ENCODE measurements around the gene OSMR. TPM values are rescaled to one million over a fixed set of nuclear protein-coding genes. Genes with fewer than 3 reads are reported as not detected.

Gene OSMR
- total RNA-seq, 2 donors from 2014 or later = 1.3 to 4.4 TPM

DNA sequence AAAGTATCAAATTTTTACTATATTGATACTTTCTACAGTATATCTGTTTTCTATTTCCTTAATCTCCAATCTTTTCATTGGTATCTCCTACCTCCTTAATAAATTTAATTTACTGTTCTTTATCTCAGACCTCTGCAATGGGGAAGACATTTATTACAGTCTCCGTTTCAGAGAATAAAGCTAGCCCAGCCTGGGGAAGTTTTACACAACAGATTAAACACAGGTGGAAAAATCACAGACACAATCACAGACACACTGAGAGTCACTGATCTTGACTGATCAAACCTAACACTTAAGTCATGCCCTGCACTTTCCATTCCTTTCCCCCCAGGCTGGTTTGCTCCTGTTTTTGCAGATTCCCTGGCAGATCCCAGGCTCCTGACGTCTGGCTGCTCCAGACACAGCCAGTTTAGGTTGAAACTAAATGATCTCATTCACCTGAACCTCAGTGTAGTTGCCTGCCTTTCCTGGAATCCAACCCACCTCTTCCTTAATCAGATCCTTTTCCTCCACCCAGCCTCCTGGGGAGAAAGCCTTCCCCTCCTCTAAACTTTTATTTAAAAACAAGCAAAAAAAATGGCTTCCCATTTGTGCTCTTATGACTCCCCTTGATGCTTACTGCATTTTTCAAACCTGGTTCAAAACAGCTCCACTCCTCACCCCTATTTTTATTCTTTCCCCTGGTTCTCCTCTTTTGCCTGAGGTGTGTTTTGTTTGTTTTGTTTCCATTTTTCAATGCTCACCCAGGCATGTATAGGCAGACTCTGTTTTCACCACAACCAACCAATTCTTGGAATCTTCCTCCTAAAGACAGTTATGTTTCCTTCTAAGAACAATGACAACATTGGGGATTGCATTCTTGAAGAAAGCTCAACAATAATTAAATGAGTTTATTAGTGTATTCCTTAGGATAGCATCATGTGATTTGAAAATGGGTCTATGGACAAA, 29.5 kb upstream of the OSMR start:
- peaks cover 4% of the 10 kb centered on the region for H3K27me3 Mint-ChIP-seq (ENCODE audit: insufficient read depth)
- H3K36me3 Mint-ChIP-seq (ENCODE audit: low read depth) = no peaks in the 10 kb centered on the region
- Histone ChIP-seq H3K27me3 (ENCODE audit: control insufficient read depth, insufficient read depth, low read length, poor library complexity, severe bottlenecking) (peaks cover 5% of the 10 kb centered on the region), H3K4me3 (ENCODE audit: low read length) (no peak overlapping the region), H3K9me3 (ENCODE audit: control insufficient read depth, low read length) (no peaks in the 10 kb centered on the region), H3K27ac (ENCODE audit: low read depth, low read length) (no peak overlapping the region), H3K36me3 (ENCODE audit: control insufficient read depth, insufficient read depth, low read length) (no peaks in the 10 kb centered on the region), H3K9ac (ENCODE audit: extremely low read depth, low read length, poor library complexity, severe bottlenecking) (no peak overlapping the region), H3K4me1 (ENCODE audit: control insufficient read depth, insufficient read depth, low read length) (no peaks in the 10 kb centered on the region)
- peak; percentile 50 for DNase-seq
- H3K4me3 Mint-ChIP-seq = no peak overlapping the region
- peaks cover 7% of the 10 kb centered on the region for H3K4me1 Mint-ChIP-seq
- WGBS, 2 experiments (ENCODE audit: insufficient coverage in 1 of 2, insufficient read length in 1 of 2) = 64 to 68% methylated on average over 2 of the region's 2 CpGs
- peaks cover 5% of the 10 kb centered on the region for H3K9me3 Mint-ChIP-seq
- peak overlapping the region; percentile 24 for H3K27ac Mint-ChIP-seq
- TF ChIP-seq, protein P1, sequence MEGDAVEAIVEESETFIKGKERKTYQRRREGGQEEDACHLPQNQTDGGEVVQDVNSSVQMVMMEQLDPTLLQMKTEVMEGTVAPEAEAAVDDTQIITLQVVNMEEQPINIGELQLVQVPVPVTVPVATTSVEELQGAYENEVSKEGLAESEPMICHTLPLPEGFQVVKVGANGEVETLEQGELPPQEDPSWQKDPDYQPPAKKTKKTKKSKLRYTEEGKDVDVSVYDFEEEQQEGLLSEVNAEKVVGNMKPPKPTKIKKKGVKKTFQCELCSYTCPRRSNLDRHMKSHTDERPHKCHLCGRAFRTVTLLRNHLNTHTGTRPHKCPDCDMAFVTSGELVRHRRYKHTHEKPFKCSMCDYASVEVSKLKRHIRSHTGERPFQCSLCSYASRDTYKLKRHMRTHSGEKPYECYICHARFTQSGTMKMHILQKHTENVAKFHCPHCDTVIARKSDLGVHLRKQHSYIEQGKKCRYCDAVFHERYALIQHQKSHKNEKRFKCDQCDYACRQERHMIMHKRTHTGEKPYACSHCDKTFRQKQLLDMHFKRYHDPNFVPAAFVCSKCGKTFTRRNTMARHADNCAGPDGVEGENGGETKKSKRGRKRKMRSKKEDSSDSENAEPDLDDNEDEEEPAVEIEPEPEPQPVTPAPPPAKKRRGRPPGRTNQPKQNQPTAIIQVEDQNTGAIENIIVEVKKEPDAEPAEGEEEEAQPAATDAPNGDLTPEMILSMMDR (conservative IDR thresholded peaks at IDR 0.05) = no peak

DNA sequence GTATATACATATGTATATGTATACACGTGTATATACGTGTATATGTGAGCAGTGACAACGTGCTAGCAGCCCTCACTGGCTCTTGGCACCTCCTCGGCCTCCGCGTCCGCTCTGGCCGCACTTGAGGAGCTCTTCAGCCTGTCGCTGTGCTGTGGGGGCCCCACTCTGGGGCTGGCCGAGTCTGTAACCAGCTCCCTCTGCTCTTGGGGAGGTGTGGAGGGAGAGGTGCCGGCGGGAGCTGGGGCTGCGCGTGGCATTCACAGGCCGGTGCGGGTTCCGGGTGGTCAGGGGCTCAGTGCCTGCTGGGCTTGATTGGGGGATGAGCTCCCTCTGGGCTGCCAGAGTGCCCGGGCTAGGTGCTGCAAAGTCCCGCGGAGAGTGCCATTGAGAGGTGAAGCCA, 24.1 kb upstream of the OSMR start:
- no peaks in the 10 kb centered on the region for H3K4me1 ChIP-seq (ENCODE audit: control insufficient read depth, insufficient read depth, low read length)
- no peak overlapping the region for H3K27ac ChIP-seq (ENCODE audit: low read depth, low read length)
- peaks cover 5% of the 10 kb centered on the region for H3K9me3 ChIP-seq (ENCODE audit: control insufficient read depth, low read length)
- Mint-ChIP-seq H3K4me1 (no peaks in the 10 kb centered on the region), H3K36me3 (ENCODE audit: low read depth) (no peaks in the 10 kb centered on the region), H3K27me3 (ENCODE audit: insufficient read depth) (peaks cover 24% of the 10 kb centered on the region), H3K4me3 (no peak overlapping the region), H3K9me3 (peaks cover 15% of the 10 kb centered on the region), H3K27ac (no peak overlapping the region)
- whole genome bisulfite sequencing, 2 experiments (ENCODE audit: insufficient coverage in 1 of 2, insufficient read length in 1 of 2) = 97 to 100% methylated on average over 3 to 20 of the region's 20 CpGs
- no peak overlapping the region for H3K9ac ChIP-seq (ENCODE audit: extremely low read depth, low read length, poor library complexity, severe bottlenecking)
- no peak overlapping the region for H3K4me3 ChIP-seq (ENCODE audit: low read length)
- TF ChIP-seq, protein P1 (conservative IDR thresholded peaks at IDR 0.05) = no peak
- no peak for DNase-seq
- H3K27me3 ChIP-seq (ENCODE audit: control insufficient read depth, insufficient read depth, low read length, poor library complexity, severe bottlenecking) = peaks cover 43% of the 10 kb centered on the region
- no peaks in the 10 kb centered on the region for H3K36me3 ChIP-seq (ENCODE audit: control insufficient read depth, insufficient read depth, low read length)

DNA sequence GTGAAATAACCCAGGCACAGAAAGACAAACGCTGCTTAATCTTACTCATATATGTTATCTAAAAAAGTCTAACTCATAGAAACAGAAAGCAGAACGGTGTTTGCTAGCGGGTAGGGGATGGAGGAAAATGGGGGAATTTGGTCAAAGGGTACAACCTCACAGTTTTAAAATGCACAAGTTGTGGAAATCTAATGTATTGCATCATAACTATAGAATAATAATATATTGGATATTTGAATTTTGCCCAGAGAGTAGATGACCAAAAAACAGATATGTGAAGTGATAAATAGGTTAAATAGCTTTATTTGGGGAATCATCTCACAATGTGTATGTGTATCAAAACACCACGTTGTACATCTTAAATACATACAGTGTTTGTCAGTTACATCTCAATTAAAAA, 22.3 kb upstream of the OSMR start:
- Histone ChIP-seq H3K36me3 (ENCODE audit: control insufficient read depth, insufficient read depth, low read length) (no peaks in the 10 kb centered on the region), H3K4me3 (ENCODE audit: low read length) (no peak overlapping the region), H3K27me3 (ENCODE audit: control insufficient read depth, insufficient read depth, low read length, poor library complexity, severe bottlenecking) (peaks cover 56% of the 10 kb centered on the region), H3K4me1 (ENCODE audit: control insufficient read depth, insufficient read depth, low read length) (no peaks in the 10 kb centered on the region), H3K9me3 (ENCODE audit: control insufficient read depth, low read length) (peaks cover 5% of the 10 kb centered on the region), H3K27ac (ENCODE audit: low read depth, low read length) (no peak overlapping the region), H3K9ac (ENCODE audit: extremely low read depth, low read length, poor library complexity, severe bottlenecking) (no peak overlapping the region)
- Mint-ChIP-seq H3K36me3 (ENCODE audit: low read depth) (no peaks in the 10 kb centered on the region), H3K27ac (no peak overlapping the region), H3K4me1 (no peaks in the 10 kb centered on the region), H3K9me3 (peaks cover 15% of the 10 kb centered on the region), H3K4me3 (no peak overlapping the region), H3K27me3 (ENCODE audit: insufficient read depth) (peaks cover 36% of the 10 kb centered on the region)
- WGBS, 2 experiments (ENCODE audit: insufficient coverage in 1 of 2, insufficient read length in 1 of 2) = 100% methylated on average over 3 of the region's 4 CpGs; no CpG with 5 or more reads in 1 of the 2 experiments
- TF ChIP-seq, protein P1 (conservative IDR thresholded peaks at IDR 0.05) = no peak
- DNase-seq = no peak
